Right lobe of liver (tissue), 4 donors: ENCODE measurements around the gene GRAMD1C.

Source experiments
- CTCF ChIP-seq, 4 donors: fragments of 200-600 bp in 3 of 4; fragments of 450-650 bp in 1 of 4; IDR thresholded peaks; one replicate each; pipeline versions ENCODE4 v1.5.1 to v1.8.0; 2016 to 2022; ENCODE audit warnings: antibody characterized with exemption in 4 of 4, mild to moderate bottlenecking in 2 of 4
- POLR2A ChIP-seq: fragments of 450-650 bp; IDR thresholded peaks from one replicate; pipeline ENCODE4 v1.6.1; 2017; ENCODE audit warnings: antibody characterized with exemption, mild to moderate bottlenecking
- donor health status: DM: no; HTN: no; CAD: no.
- donor health status: DM: no; HTN: no; CAD: no.
- donor health status: DM: no; HTN: yes; CAD: no.

- TF ChIP-seq POLR2A = no peak
- TF ChIP-seq CTCF (IDR thresholded peaks at IDR 0.05) = no peak
Observed at GRCh38 chr3:113867506-113867905, 28.9 kb downstream of the GRAMD1C start.
